GM12892 (cell line): ENCODE results near the gene C1QTNF2.

Experiments used
- POLR2A ChIP-seq: IDR thresholded peaks from 2 replicates; pipeline ENCODE4 v1.6.1; 2011; ENCODE audit warnings: low read depth, low read length, control low read depth
- POLR2AphosphoS5 ChIP-seq: IDR thresholded peaks from 2 replicates; pipeline ENCODE4 v1.6.1; 2011; ENCODE audit warnings: low read depth, low read length, control low read depth
- TAF1 ChIP-seq: IDR thresholded peaks from 2 replicates; pipeline ENCODE4 v1.6.1; 2011; ENCODE audit warnings: low read depth, mild to moderate bottlenecking, control low read depth, low read length, borderline replicate concordance

GRCh38 chr5:160375701-160376100 lies 5.3 kb upstream of the C1QTNF2 start:
- TF ChIP-seq POLR2A (no peak), POLR2AphosphoS5 (no peak), TAF1 (no peak)
